Activated CD8-positive, alpha-beta memory T cell treated with anti-CD3 and anti-CD28 coated beads, Interleukin-2, amount 50 U/mL, for 1 hour (primary cell): Measurements from ENCODE around the gene TMEM14B.
A peak's percentile ranks its signal among the peaks of the same experiment; 100 is the strongest.
"Not testable (repeated sequence)": the region's sequence is repeated elsewhere in the genome, so short reads cannot be mapped to it uniquely, and the experiment has no call there.

ENCODE experiments used
- DNase-seq: peaks from one replicate; pipeline ENCODE4 v3.0.0-alpha.2; 2020; ENCODE audit errors: extremely low read depth

TMEM14B gene

DNA sequence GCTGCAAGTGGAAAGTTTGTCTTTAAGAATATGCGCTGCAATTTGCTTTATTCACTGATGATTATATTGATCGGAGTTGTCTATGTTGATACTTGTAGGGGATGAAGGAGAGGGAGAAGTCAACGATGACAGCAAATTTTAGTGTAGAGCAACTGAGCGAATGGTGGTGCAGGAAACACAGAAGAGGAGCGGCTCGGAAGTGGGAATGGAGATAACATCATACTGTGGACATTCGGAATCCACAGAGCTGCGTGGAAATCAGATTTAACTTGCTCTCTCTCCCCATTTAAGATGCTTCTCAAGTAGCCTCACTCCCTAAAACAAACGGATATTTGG lies 722 bp upstream of the TMEM14B start:
- no peak for DNase-seq

DNA sequence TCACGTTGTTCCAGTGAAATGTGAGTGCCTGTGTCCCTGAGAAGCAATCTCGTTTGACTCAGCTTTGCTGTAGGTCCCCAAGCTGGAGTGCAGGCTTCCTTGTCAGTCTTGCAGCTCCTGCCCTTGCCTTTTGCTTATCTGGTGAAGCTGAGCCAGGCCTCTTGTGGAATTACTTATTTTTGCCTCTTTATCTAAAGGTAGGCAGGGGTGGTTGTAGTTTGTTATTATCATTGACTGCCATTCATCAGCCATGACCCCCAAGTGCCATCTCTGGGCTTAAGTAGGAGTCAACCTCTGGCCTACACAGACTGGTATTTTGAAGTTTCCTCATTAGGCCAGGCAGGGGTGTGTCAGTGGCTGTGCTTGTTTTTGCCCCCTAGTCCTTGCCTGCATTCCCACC lies 2.1 kb downstream of the TMEM14B start:
- DNase-seq = no peak

DNA sequence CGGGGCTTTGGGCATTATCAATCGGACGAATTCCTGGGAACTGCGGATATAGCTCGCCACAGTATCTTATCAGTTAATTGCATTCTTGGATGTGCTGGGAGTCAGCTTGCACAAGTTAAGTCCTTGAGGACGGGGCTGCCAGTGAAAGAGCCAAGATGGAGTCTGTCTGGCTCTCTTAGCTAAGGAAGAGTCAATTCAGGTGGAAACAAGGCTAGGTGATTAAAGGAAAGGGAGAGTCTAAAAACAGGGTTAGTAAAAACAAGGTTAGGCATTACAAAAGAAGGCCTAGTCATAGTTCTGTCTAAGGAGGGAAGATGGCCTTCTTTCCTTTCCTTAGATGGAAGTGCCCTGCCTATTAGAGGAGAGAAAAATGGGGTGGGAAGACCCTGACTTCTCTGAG lies 3.0 kb downstream of the TMEM14B start:
- DNase-seq = not testable (repeated sequence)

DNA sequence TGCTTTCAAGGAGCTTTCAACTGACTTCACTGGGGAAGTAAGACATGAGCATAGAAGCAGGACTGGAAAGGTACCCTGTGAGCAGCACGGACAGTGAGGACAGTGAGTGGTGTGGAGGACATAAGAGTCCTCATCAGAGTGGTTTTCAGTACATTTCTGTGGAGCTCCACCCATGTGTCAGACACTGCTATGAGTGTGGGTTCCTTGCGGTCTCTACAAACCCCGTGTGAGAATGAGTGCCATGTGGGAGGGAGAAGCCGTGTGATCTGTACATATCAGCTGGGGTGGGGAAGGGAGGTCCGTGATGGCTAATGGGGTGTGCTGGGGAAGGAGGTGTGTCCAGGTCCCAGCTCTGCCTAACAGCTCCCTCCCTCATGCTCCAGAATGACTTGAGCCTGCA lies 4.2 kb downstream of the TMEM14B start:
- DNase-seq = not testable (repeated sequence)

DNA sequence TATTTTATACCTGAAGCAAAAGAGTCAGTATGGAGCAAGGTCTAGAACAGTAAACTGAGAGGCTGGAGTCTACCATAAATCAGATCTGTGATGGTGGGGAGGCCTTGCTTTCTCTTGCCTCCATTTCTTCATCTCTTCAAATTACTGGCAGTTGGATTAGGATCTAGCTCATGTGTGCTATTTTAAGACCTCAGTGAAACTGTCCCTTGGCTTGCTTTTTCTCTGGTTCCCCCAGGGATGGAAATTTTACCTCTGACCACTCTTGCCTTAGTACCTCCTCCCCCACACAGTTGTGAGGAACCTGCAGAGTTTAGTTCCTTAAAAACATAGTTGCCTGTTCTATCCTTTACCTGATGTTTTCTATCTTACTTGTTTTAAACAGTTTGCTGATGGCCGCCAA lies 8.5 kb downstream of the TMEM14B start:
- no peak for DNase-seq

DNA sequence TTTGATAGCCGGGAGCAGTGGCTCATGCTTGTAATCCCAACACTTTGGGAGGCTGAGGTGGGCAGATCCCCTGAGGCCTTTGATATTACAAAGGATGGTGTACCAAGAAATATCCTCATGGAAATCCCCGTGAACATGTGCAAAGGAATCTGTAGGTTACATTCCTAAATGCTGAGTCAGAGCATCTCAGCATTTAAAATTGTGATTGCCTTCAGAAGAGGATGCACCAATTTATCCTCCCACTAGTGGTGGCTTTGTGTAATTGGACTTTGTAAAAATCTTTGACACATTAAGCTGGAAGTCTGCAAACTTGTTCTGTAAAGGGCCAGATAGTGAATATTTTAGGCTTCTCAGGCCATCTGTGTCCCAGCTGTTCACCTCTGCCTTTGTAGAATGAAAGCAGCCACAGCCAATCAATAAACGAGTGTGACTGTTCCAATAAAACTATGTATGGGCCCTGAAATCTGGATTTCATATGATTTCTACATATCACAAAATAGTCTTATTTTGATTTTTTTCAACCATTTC lies 11.8 kb downstream of the TMEM14B start:
- DNase-seq = no peak

DNA sequence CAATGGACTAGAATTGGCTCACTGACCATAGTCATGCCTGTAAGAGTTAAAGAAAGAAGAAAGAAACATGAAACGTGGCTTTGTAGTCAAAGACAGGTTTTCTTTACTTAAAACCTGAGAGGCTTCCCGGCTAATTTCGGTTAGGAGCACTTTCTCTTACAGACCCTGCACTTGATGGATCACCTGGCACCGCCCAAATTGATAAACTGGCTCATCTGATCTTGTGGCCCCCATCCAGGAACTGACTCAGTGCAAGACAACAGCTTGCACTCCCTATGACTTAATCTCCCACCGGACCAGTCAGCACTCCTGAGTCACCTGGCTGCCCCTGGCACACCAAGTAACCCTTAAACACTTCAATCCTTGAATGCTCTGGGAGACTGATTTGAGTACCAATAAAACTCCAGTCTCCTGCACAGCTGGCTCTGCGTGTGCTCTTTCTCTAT lies 12.3 kb downstream of the TMEM14B start:
- DNase-seq = no peak

DNA sequence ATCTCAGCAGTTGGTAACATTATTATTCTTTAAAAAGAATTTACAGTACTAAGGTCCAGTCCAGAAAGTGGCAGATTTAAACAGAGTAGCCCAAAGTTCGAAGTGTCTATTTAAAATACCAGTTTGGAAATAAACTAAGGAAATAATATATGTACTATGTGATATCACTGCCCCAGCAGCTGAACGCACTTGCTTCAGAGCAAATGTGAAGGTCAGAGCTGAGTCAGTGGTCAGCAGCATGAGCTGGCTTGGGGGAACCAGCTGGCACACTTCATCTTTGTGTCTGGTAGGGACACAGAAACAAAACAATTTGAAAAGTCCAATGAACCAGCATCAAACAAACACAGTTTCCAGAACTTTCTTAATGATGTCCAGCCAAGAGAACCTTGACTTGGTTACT lies 15.4 kb downstream of the TMEM14B start:
- DNase-seq = no peak

DNA sequence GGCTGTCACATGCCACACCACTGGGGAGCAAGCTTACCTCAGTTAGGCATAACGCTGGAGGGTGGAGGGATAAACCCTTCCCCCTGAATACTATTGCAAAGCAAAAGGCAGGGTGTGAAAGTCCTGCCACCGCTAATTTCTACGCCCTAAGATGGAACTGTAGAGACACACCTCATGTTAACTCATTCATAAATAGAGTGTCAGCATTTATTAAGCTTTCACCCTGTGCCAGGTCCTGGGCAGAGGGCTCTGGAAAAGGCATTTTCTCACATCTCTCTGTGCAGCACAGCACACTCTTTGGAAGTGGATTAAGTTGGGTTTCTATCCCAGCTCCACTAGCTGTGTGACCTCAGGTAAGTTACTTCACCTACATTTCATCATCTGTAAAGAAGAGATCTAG lies 21.8 kb downstream of the TMEM14B start:
- DNase-seq = no peak

DNA sequence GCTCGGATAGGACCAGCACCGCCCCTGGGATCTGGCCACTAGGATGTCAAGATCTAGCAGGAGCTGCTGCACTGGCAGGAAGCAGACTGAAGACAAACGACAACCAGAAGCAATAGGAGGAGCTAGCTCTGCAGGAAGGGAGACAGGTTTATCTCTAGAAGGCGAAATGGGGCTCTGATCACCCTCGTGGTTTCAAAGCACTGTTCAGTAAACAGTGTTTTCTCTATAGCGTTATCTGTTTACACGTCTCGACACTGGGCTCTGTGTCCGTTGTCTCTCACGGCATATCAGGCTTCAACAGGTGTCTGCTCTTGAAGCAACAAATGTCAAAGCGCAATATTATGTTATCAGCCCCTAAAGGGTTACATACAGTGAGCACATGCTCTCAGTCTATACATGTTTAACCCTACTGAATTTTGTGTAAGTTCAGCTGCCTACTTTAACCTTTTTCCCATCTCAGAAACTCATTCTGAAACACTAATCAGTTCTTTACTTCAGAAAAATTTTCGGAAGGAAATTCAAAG lies 23.8 kb downstream of the TMEM14B start:
- DNase-seq = no peak

DNA sequence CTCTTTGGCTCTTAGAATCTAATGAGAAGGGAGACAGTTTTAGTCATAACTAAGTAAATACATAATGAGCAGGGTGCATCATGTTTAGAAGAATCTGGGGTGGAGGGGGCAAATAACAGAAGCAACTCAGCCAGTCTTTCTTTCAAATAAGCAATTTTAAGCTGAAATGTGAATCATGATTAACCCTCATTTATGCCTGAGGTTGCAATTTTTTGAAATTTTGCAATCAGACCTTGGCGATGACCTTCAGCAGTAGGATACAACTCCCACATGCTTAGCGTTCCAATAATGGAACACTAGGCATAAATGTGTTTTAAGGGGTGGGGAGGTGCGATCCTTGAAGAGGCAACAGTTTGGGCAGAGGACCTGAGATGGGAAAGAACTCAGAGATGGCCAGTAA lies 30.6 kb downstream of the TMEM14B start:
- DNase-seq = no peak

DNA sequence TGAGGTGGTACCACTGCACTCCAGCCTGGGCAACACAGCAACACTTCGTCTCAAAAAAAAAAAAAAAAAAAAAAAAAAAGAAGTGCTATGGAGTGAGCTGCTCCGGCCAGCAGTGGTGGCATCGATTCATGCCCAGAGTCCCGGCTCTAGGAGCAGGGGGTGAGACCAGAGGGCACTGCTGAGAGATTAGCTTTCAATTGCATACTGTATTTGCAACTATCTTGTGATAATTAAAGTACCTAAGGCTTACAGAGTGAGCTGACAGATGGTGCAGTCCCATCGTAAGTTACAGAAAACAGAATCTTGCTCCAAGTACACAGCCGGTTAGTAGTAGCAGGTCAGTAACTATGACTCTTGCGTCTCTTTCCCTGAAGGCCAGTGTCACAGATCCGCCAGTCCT lies 31.5 kb downstream of the TMEM14B start:
- DNase-seq = no peak

DNA sequence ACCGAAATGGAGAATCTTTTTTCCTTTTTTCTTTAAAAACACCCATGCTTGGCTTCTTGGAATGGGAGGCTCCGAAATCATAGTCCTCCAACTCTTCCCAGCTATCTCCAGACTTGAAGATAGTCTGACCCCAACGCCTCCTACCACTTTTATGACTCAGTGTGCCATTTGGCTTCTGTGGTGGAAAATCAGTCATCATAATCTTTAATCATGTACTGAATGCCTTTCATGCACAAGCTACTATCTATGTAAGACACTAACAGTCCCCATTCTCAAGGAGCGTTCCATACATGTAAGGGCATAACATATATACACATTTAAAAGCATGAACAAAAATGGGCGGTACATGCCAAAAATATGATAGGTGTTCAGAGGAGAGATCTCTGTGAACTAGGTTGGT lies 44.1 kb downstream of the TMEM14B start:
- DNase-seq = no peak

DNA sequence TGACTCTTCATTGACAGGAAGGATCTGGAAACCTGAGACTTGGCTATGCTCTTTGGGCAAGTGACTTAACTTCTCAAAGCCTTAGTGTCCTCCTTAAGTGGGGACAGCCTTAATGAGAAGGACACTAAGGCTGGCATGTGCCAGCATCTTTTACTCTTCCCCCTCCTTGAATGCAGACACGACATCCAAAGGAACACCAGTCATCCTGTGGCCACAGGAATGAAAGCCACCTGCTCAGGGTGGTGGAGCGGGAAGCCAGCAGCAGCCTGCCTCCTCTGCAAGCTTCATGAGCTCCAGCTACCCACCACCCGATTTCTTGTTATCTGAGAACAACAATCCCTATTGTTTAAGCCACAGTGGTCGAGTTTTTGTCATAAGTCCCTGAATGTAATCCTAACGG lies 44.5 kb downstream of the TMEM14B start:
- DNase-seq = no peak

DNA sequence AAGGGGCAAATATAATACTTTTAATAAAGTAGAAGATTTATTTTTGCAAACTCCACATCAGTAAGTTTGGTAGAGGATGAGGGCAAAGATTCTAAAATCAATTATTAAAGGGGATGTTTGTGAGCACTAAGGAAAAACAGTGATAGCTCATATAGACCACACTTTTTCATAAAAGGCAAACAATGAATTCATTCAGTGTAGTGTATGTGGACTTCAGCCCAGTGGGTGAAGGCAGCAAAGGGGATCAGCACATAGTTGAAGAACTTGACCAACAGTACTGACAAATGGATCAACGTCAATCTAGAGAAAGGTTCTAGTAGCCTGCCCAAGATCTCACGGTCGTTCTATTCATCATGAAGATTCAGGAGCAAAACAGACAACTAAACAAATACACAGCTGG lies 45.4 kb downstream of the TMEM14B start:
- no peak for DNase-seq

DNA sequence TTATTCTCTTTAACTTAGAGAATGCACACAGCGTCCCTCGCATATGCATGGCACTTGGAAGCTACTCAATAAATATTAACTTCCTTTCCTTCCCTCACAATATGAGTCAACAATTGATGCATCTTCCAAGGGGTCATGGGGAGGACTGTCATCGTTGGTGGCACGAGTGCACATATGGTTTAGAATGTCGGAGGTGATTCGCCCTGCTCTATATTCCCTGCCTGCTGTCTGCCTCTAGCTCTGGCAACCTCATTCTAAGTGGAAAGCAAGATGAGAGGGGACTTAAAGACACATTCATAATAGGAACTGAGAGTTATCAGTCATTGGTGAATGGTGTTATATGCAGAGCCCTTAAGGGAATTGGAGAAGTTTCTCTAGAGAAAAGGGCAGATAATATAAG lies 46.1 kb downstream of the TMEM14B start:
- no peak for DNase-seq

DNA sequence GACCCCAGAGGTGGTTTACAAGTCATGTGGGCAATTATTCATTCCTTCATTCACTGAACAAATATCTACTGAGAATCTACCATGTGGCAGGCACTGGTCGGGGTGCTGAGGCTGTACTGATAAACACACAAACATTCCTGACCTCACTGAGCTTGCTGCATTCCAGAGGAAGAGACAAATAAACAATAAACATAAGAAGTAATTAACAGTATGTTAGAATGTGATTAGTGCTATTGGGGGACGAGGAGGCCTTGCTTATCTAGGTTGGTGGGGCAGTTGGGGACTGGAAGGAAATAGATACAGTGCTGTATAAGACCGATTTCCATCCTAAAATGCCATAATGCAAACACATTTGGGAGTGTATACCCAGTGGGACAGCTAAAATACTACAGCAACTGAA lies 46.6 kb downstream of the TMEM14B start:
- no peak for DNase-seq

DNA sequence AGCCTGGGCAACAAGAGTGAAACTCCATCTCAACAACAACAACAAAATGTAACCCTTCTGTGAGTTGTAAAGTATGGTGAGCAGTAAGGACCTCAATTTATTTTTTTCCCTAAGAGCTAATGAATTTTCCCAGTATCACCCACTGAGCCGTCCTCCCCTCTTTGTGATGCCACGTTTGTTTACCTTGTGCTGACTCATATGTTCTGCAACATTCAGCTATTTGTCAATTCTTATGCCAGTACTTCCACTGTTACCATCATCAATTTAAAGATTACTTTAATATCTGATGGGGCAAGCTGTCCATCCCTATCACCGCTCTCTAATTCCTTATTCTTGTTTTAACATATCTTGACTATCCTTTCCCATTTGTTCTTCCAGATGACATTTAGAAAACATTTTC lies 53.2 kb downstream of the TMEM14B start:
- no peak for DNase-seq

DNA sequence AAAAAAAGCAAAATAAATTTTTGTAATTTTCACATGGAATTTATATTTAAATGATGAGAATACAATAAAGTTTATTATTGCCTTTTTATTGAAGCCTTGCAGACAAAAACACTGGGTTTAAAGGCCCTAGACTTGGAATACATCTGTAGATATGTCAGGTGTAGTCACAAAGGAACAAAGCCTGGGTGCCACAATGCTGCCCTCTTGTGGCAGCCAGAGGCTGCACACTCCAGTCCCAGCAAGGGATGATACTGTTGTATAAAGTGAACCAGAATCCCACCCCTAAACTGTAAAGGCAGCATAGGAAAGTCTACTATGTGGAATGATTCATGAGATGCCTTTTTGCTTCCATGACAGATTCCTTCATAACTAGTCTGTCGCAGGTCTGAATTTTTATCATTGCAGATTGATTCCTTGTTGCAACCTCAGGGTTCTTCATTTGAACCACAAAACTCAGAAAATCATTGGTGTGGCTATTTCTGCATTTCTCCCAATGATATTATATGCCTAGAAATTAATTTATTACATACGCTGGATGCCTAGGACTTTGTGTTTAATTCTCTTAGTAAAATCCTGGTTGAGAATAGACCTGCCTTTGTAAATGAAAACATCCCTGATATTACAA lies 53.7 kb downstream of the TMEM14B start:
- DNase-seq = peak; percentile 4
